ENCODE results near the gene RAB4B. TPM values are rescaled to one million over a fixed set of nuclear protein-coding genes. Genes with fewer than 3 reads are reported as not detected.
"Not testable (repeated sequence)": the region's sequence is repeated elsewhere in the genome, so short reads cannot be mapped to it uniquely, and the experiment has no call there.

Gene RAB4B
- 10 to 100 TPM; 12.4 to 20.7 (median 17.0) TPM for total RNA-seq

GRCh38 chr19:40777937-40778705 lies at the start of gene RAB4B:
TSS of gene RAB4B (plus strand) at chr19:40778247. CDS start at chr19:40778376, 129 bp downstream.
- no peaks in the 10 kb centered on the region for H3K9me3 ChIP-seq
- peaks cover 18% of the 10 kb centered on the region for H3K4me1 ChIP-seq
- DNase-seq (ENCODE audit: low spot score in 2 of 2): peak; percentile 100
- no peaks in the 10 kb centered on the region for H3K27me3 ChIP-seq
- no peaks in the 10 kb centered on the region for H3K36me3 ChIP-seq
- peak within 1 kb of the TSS; percentile 93 for H3K27ac ChIP-seq
- TF ChIP-seq POLR2AphosphoS5 (IDR thresholded peaks at IDR 0.05) (peak in 2 of 3 donors; percentile 89 to 93), CTCF (IDR thresholded peaks at IDR 0.05) (peak in 1 of 2 donors; percentile 9), EP300 (IDR thresholded peaks at IDR 0.05) (no peak), POLR2A (IDR thresholded peaks at IDR 0.05) (peak in 1 of 2 donors; percentile 78)
- H3K4me3 ChIP-seq: peak within 1 kb of the TSS; percentile 62
- under 1% methylated on average over 39 of the region's 56 CpGs for WGBS

- H3K9me3 ChIP-seq; DNase-seq (ENCODE audit: low spot score in 2 of 2); H3K27ac ChIP-seq; H3K27me3 ChIP-seq; H3K4me3 ChIP-seq; H3K4me1 ChIP-seq: not testable (repeated sequence)
- WGBS: 92% methylated on average over 5 of the region's 5 CpGs
- peaks cover 100% of the 10 kb centered on the region for H3K36me3 ChIP-seq
Observed at GRCh38 chr19:40730065-40730464, 48.0 kb upstream of the RAB4B start.

- not testable (repeated sequence) for H3K27me3 ChIP-seq; DNase-seq (ENCODE audit: low spot score in 2 of 2); H3K9me3 ChIP-seq; H3K4me1 ChIP-seq; H3K27ac ChIP-seq; H3K4me3 ChIP-seq
- 93% methylated on average over 16 of the region's 16 CpGs for WGBS
- H3K36me3 ChIP-seq: peaks cover 97% of the 10 kb centered on the region
Observed at GRCh38 chr19:40732304-40732703, 45.7 kb upstream of the RAB4B start.

- Histone ChIP-seq H3K9me3 (no peaks in the 10 kb centered on the region), H3K27ac (no peak overlapping the region), H3K4me3 (no peak overlapping the region), H3K4me1 (peaks cover 5% of the 10 kb centered on the region), H3K36me3 (peaks cover 97% of the 10 kb centered on the region), H3K27me3 (no peaks in the 10 kb centered on the region)
- 94% methylated on average over 13 of the region's 13 CpGs for WGBS
- TF ChIP-seq EP300 (IDR thresholded peaks at IDR 0.05): no peak
- no peak for TF ChIP-seq POLR2AphosphoS5 (IDR thresholded peaks at IDR 0.05)
- no peak for TF ChIP-seq CTCF (IDR thresholded peaks at IDR 0.05)
- no peak for TF ChIP-seq POLR2A (IDR thresholded peaks at IDR 0.05)
- DNase-seq (ENCODE audit: low spot score in 2 of 2): no peak
Observed at GRCh38 chr19:40733149-40733548, 44.9 kb upstream of the RAB4B start.

- H3K36me3 ChIP-seq: peaks cover 97% of the 10 kb centered on the region
- no peak overlapping the region for H3K27ac ChIP-seq
Observed at GRCh38 chr19:40735013-40735771, 42.9 kb upstream of the RAB4B start.

More at GRCh38 chr19:40735013-40735771, 42.9 kb upstream of the RAB4B start:
- no peak overlapping the region for H3K4me3 ChIP-seq
- DNase-seq (ENCODE audit: low spot score in 2 of 2): no peak
- no peaks in the 10 kb centered on the region for H3K9me3 ChIP-seq
- no peak for TF ChIP-seq CTCF (IDR thresholded peaks at IDR 0.05)
- TF ChIP-seq EP300 (IDR thresholded peaks at IDR 0.05): no peak
- no peak for TF ChIP-seq POLR2A (IDR thresholded peaks at IDR 0.05)
- no peak for TF ChIP-seq POLR2AphosphoS5 (IDR thresholded peaks at IDR 0.05)
- H3K27me3 ChIP-seq: no peaks in the 10 kb centered on the region
- 75% methylated on average over 11 of the region's 11 CpGs for WGBS
- peaks cover 17% of the 10 kb centered on the region for H3K4me1 ChIP-seq
